ENCODE results near the gene ARHGAP11B. TPM values are rescaled to one million over a fixed set of nuclear protein-coding genes. Genes with fewer than 3 reads are reported as not detected.
"Not testable (repeated sequence)": the region's sequence is repeated elsewhere in the genome, so short reads cannot be mapped to it uniquely, and the experiment has no call there.

ARHGAP11B gene

DNA sequence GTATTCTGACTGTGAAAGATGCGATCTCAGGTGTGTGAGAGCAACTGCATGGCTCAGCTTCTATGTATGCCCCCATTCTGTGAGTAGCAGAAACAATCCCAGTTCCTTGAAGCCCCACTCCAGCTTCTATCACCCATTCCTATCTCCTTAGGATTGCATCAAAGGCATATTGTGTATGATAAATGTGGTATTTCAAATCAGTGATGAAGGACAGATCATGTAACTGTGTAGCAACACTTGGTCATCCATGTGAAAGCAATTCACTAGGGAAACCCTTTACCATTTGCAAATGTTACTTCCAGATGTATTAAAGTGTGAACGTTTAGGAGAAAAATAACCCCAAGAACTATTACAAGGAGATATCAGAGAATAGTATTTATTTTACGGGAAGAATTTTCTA is 55.1 kb downstream of the ARHGAP11B start:
- H3K9me3 Mint-ChIP-seq; H3K4me1 Mint-ChIP-seq; H3K27me3 Mint-ChIP-seq; H3K36me3 ChIP-seq (ENCODE audit: insufficient read depth, low read length); POLR2A ChIA-PET; H3K9me3 ChIP-seq (ENCODE audit: low read length); H3K4me3 Mint-ChIP-seq; H3K27me3 ChIP-seq (ENCODE audit: insufficient read depth, low read length, poor library complexity, severe bottlenecking); CTCF ChIA-PET; H3K27ac Mint-ChIP-seq; H3K27ac ChIP-seq (ENCODE audit: low read depth, low read length); H3K4me1 ChIP-seq (ENCODE audit: insufficient read depth, low read length); DNase-seq; H3K4me3 ChIP-seq (ENCODE audit: low read length); H3K36me3 Mint-ChIP-seq: not testable (repeated sequence)

DNA sequence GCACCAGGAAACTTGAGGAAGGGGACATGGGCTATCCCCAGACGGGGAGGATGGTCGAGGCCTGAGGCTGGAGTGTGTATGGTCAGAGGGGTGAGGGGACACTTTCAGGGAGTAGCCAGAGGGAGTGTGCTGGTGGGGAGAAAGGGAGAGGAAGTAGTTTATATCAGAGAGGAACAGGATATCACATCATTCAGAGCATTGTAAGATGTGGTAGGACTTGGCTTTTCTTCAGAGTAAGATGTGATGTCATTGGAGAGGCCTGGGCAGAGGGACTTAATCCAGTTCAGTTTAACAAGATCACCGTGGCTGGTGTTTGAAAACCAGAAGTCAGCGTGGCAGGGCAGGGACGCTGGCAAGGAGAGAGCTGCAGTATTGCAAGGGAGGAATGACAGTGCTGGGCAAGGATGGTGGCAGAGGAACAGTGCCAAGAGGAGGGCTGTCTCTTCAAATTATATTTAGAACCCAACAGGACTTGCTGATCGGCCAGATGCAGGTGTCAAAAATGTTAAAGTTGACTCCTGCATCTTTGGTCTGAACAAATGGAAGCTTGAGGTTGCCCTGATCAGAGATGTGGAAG is 59.9 kb downstream of the ARHGAP11B start:
- H3K4me3 ChIP-seq (ENCODE audit: low read length); H3K36me3 ChIP-seq (ENCODE audit: insufficient read depth, low read length); DNase-seq; H3K4me1 ChIP-seq (ENCODE audit: insufficient read depth, low read length); H3K4me1 Mint-ChIP-seq; CTCF ChIA-PET; H3K27ac ChIP-seq (ENCODE audit: low read depth, low read length); H3K27me3 Mint-ChIP-seq; H3K9me3 ChIP-seq (ENCODE audit: low read length); H3K9me3 Mint-ChIP-seq; H3K27me3 ChIP-seq (ENCODE audit: insufficient read depth, low read length, poor library complexity, severe bottlenecking); H3K4me3 Mint-ChIP-seq; POLR2A ChIA-PET; H3K36me3 Mint-ChIP-seq: not testable (repeated sequence)
- peak overlapping the region in 1 of 8 donors; percentile 82 for H3K27ac Mint-ChIP-seq

DNA sequence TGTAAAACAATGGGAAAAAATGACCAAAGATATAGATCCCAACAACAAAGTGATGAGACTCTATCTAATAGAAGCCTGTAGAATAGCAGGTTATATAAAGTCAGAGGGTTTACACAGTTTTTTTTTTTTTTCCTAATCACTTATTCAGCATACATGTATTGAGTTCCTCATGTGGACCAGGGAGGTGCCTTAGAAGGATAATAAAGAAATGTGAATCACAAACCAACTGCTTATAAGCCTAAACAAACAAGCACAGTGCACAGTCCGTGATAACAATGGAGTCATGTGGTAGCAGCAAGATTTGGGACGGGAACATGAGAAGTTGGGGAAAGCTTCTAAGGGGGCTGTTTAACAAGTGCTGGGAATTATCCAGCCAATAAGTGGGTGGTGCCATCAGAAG is 60.7 kb downstream of the ARHGAP11B start:
- H3K9me3 ChIP-seq (ENCODE audit: low read length); CTCF ChIA-PET; H3K36me3 Mint-ChIP-seq; H3K4me1 Mint-ChIP-seq; H3K36me3 ChIP-seq (ENCODE audit: insufficient read depth, low read length); POLR2A ChIA-PET; H3K27ac Mint-ChIP-seq; H3K4me1 ChIP-seq (ENCODE audit: insufficient read depth, low read length); H3K4me3 Mint-ChIP-seq; H3K4me3 ChIP-seq (ENCODE audit: low read length); H3K27me3 Mint-ChIP-seq; H3K27ac ChIP-seq (ENCODE audit: low read depth, low read length); H3K27me3 ChIP-seq (ENCODE audit: insufficient read depth, low read length, poor library complexity, severe bottlenecking); H3K9me3 Mint-ChIP-seq; DNase-seq: not testable (repeated sequence)

Other genes with a start within 250 kb of the ARHGAP11B start
- not detected for gene CHRFAM7A, start 232.6 kb upstream of the ARHGAP11B start, total RNA-seq
- not detected for gene CHRFAM7A, start 232.6 kb upstream of the ARHGAP11B start, polyA plus RNA-seq
- gene GOLGA8R, start 211.9 kb upstream of the ARHGAP11B start, total RNA-seq: under 1 TPM; 0.66 to 0.69 TPM
- not detected for gene GOLGA8R, start 211.9 kb upstream of the ARHGAP11B start, polyA plus RNA-seq
- 1 to 10 TPM in 1 of 2 experiments, not detected in 1; 1.0 TPM for gene GOLGA8Q, start 74.1 kb upstream of the ARHGAP11B start, total RNA-seq
- gene GOLGA8Q, start 74.1 kb upstream of the ARHGAP11B start, polyA plus RNA-seq: not detected
- gene GOLGA8H, start 22.1 kb upstream of the ARHGAP11B start, total RNA-seq: not detected
- not detected for gene GOLGA8H, start 22.1 kb upstream of the ARHGAP11B start, polyA plus RNA-seq

Measured in CD8-positive, alpha-beta memory T cell (primary cell).